GM19467 (cell line): Measurements from ENCODE around the gene HMGB1.

ENCODE experiments used
- ATAC-seq: cut with Tn5 transposase; IDR thresholded peaks from one replicate; pipeline ENCODE4 v1.9.1; 2021; ENCODE audit warnings: mild to moderate bottlenecking, moderate library complexity; ENCODE audit not compliant: unreplicated experiment

Gene HMGB1

GRCh38 chr13:30465593-30466357 is at the start of gene HMGB1:
TSS of gene HMGB1 (minus strand) at chr13:30465936. CDS start at chr13:30463680, 2,256 bp downstream.
- peak; percentile 78 for ATAC-seq

DNA sequence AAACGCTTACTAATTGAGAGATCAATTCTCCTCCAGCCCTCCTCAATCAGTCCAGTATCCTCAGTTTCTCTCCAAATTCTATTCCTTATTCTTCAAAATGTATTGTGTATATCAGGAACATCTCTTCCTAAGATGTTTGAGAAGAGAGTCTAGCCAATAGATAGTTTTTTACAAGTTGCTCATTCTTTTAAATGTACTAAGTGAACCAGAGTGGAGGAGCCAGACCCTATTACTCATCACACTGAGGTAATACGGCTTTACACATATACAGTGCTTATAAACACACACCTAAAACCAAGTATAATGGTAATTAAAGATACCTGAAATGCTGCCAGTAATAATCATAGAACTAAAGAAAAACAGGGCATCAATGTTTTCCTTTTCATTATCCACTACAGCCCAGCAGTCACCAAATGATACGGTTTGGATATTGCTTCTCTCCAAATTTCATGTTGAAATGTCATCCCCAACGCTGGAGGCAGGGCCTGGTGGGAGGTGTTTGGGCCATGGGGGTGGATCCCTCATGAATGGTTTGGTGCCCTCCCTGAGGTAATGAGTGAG is 45.2 kb upstream of the HMGB1 start:
- no peak for ATAC-seq

DNA sequence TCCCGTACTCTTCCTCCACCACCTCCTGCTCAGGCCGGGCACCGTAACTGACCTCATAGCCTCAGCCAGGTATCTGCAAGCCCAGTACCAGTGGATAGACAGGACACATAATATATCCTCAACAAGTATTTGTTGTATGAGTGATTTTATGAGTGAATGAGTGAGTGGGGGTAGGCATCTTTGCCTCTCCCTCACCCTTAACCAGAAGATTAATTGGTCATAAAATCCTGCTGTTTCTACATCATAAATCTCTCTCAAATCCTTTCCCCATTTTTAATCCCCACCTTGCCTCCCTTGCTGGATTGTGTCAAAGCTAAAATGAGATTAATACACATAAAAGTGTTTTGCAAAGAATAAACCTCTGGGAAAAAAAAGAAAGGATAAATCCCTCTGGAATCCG is 44.4 kb upstream of the HMGB1 start:
- no peak for ATAC-seq

GRCh38 chr13:30509254-30510050 is 43.7 kb upstream of the HMGB1 start:
- ATAC-seq = no peak

GRCh38 chr13:30504081-30504480 is 38.3 kb upstream of the HMGB1 start:
- no peak for ATAC-seq

DNA sequence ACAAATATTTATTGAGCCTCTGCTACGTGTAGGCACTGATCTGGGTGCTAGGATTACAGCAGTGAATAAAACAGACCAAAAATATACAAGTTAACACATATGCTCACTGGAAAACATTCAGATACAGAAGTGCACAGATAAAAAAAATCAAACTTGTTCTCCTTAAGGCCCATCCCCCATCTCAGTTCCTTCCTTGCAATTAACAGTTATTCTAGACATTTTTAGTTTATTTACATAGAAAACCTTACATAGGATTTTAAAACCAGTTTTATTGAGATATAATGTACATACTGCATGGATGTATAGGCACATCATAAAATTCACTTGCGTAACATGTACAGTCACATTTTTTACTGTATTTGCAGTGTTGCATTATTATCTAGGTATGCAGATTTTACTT is 36.5 kb upstream of the HMGB1 start:
- no peak for ATAC-seq

DNA sequence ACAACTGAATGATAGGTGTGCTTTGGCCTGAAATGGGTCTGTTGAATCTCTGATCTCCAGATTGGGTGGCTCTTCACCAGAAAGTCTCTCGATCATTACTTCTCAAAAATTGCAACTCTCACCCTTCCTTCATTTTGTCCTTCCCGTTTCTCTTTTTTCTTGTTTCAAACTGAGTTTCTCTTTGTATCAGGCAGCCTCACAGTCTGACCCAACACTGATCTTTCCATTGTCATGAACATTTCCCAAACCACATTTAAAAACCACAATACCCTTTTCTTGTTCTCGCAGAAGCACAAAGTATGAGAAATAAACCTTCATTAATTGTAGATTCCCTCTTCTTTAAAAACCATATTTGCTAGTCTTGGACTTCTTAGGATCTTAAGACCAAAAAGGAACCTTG is 33.6 kb upstream of the HMGB1 start:
- ATAC-seq = no peak

- no peak for ATAC-seq
Observed at GRCh38 chr13:30496147-30496546, 30.4 kb upstream of the HMGB1 start.

DNA sequence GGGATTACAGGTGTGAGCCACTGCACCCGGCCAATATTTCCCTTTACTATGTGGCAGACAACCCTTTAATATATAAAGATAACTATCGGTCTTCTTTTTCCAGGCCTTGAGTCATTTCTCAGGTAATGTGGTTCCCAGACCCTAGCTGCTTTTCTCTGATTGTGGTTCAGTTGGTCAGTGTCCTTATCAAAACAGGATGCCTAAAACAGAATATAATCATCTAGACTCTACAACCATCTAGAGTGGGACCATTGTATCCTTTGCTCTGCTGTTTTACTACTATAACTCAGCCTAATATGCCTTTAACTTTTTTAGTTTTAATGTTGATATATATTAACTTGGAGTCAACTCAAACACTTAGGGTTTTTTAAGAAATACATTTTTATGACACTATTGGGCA is 30.0 kb upstream of the HMGB1 start:
- ATAC-seq = no peak

- no peak for ATAC-seq
Observed at GRCh38 chr13:30493658-30494381, 28.1 kb upstream of the HMGB1 start.

DNA sequence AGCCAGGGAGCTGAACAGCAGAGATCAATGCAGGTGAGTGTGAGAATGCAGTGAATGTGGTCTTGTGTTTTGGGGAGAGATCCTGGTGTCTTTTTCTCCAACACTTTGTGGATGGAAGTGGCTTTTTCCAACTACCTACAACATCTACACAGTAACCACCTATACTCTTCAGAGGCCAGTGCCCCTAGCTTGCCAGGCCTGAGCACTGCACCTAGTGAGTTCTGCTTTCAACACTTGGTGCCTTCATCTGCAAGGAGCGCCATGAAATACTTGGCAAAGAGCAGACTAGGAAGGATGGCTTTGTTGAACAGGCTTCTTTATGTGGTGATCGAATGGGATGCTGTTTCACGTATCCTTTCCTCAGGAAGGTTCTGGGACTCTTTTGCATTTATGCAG is 21.3 kb upstream of the HMGB1 start:
- no peak for ATAC-seq

DNA sequence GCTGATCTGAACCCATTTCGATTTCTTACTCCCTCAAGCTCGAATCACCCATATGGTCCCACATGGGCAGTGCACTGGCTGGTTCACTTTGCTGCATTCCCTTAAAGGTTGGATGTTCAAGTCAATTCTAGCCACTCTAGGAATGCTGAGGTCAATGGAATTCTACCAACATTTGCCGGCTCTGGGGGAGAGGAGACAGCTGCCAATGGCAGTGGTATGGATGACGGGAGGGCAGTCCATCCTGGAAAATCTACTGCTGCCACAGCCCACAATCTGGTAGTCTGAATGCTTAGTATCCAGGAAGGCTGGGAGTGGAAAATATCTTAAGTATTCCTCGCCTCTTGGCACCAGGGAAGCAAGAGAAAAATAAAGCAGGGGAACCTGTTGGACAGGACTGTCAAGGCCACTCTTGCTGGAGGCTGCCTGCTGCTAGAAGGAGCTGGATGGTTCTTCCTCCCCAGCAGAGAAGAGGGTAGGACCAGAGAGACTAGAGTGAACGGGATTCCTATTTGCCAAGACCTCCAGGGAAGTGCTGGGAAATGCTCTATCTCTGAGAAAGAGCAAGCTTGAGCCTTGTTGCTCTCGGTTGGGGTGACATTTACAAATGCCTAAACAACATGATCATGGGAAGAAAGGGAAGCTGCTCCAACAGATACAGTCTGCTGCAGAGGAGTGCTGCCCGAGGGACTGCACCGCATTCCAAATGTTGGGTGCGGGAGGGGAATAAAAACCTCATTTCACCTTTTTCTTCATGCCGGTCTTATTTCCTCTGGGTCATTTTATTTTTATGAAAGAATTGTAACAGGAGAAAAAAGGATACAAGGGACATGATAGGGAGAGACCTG is 20.7 kb upstream of the HMGB1 start:
- ATAC-seq = no peak

- no peak for ATAC-seq
Observed at GRCh38 chr13:30481241-30481760, 15.6 kb upstream of the HMGB1 start.

DNA sequence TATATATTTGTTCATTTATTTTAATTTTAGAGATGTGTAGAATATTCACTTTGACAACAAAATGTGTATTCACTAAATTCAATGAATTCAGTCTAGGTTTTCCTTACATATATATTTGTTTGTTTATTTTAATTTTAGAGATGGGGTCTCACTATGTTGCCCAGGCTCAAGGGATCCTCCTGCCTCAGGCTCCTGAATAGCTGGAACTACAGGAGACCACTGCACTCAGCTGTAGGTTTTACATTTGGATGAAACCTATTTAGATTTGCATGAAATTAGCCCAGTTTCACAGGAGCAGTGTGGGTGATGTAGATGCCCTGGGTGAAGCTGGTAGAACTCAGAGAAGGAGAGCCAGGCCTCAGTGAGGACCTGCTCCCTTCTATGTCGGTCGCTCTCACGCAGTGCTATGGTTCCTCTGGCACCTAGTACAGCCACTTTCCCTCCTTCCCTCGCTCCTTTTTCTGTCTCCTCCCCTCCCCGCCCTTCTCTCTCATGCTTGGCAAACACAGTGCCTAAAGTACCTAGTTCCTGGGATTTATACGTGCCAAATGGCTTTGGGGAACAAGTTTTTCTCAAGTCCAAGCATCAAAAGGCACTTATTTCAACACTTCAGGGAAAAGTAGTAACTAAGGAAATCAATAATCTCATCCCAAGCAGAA is 14.7 kb upstream of the HMGB1 start:
- no peak for ATAC-seq

DNA sequence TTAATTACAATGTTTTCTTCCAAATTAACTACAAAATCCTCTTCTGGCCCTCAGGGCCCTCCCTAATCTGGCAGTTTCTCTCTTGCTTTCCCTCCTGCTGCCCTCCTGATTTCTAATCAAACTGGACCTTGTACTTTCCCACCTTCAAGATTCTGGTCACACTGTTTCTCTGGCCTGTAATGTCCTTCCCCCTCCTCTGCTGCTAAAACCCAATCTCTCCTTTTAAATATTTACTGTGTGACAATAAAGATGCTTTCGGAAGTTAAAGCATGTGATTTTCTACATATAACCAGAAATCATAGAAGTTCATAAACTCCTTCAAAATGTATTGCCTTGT is 14.1 kb upstream of the HMGB1 start:
- ATAC-seq = no peak

DNA sequence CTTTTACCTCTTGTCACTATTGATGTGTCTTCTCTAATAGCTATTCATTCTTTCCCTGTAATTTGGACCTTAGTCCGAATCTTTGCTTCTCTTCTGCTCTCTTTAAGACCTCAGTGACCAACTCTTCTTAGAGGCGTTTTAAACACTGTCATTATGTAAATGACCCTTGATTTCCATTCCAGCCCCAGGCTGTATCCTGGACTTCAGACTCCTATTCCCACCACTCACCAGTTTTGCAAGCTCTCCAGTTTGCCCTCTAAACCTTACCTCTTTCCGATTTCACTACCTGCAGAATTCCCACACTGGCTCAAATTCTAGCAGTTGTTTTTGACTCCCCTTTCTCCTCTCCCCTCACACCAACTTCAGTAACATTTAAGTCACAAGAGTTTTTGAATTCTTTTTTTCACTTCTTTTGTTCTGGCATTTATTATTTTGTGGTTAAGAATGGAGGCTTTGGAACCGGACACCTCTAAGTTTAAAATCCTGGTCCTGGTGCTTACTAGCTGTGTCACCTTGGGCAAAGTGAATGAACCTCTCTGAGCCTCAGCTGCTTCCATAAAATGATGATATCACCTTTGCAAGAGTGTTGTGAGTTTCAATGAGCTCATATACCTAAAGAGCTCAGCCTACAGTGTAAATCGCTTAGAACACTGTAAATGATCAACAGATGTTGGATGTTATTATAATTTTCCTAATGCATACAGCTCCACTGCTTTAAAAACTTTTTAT is 13.6 kb upstream of the HMGB1 start:
- ATAC-seq = no peak

DNA sequence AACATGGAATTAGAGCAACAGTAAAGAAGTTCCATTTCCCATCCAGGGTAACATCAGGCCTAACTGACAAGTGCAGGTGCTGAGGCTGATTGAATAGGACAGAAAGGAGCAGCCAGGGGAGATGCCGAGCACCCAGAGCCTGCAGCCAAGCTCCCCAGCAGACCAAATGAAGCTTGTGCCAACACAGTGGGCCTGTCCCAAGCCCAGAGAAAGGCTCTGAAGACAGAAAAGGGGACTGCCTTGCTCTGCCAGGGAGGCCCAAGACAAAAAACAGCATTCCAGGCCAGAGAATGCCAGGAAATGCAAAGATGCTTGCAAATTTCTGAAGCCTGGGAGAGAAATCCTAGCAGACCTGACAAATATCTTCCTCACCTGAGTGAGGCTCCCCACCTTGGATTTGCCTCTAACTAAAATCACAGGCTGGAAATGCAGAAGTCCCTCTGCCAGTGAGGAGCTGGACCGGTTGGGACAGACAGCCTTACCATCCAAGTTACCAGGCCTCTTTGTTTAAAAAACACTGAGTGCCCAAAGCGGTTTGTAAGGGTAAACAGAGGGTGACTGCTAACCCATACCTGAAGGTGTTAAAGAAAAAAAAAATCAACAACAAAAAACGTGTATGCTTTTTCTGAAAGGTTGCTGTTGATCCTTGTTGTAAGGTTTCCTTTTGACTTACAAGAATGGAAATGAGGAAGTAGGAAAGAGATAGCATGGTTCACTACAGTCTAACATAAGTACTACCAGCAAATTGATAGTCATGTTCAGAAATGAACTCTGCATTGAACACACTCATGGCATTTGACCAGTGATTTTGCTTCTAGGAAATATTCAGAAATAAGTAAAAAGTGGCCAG is 11.8 kb upstream of the HMGB1 start:
- peak; percentile 92 for ATAC-seq

- no peak for ATAC-seq
Observed at GRCh38 chr13:30473675-30474074, 7.9 kb upstream of the HMGB1 start.
